H1 (cell line): ENCODE measurements around the gene ABCC4. TPM values are rescaled to one million over a fixed set of nuclear protein-coding genes. Genes with fewer than 3 reads are reported as not detected.

Experiments
- CTCF ChIA-PET: fragments of 300-600 bp; sonication (Branson Sonifier 250); formaldehyde crosslinking; loops from one replicate; lab custom pipeline; 2021; ENCODE audit not compliant: partially characterized antibody; lab: Charles Lee
- POLR2A ChIA-PET: fragments of 300-600 bp; sonication (Branson Sonifier 250); formaldehyde crosslinking; loops from one replicate; lab custom pipeline; 2021; ENCODE audit warnings: inconsistent platforms; ENCODE audit not compliant: partially characterized antibody; lab: Charles Lee
- DNase-seq, 2 experiments: peaks; one replicate each; pipeline versions ENCODE4 v3.0.0 to v3.0.0-alpha.2; 2010 to 2022; ENCODE audit warnings: low spot score in 2 of 2, low read depth in 1 of 2, mixed read lengths in 1 of 2
- FAIRE-seq: peaks from 2 replicates; lab custom pipeline; 2011; peaks lifted over from hg19 to GRCh38; lab: Jason Lieb, UNC
- H2AFZ ChIP-seq: 2 replicates; pipeline ENCODE4 v1.8.1; 2012; ENCODE audit warnings: low read length, inconsistent platforms
- H2AK5ac ChIP-seq: 2 replicates; pipeline ENCODE4 v1.6.1; 2013; ENCODE audit warnings: low read depth, low read length
- H2BK120ac ChIP-seq: replicated peaks from 2 replicates; pipeline ENCODE3; 2013; ENCODE audit warnings: low read depth, low read length, inconsistent platforms
- H2BK12ac ChIP-seq: 2 replicates; pipeline ENCODE4 v1.6.1; 2013; ENCODE audit warnings: low read depth, low read length
- H2BK15ac ChIP-seq: 2 replicates; pipeline ENCODE4 v1.6.1; 2013; ENCODE audit warnings: low read length
- H2BK20ac ChIP-seq: 2 replicates; pipeline ENCODE4 v1.6.1; 2013; ENCODE audit warnings: low read length
- H2BK5ac ChIP-seq: 2 replicates; pipeline ENCODE4 v1.6.1; 2013; ENCODE audit warnings: low read depth, low read length
- H3K14ac ChIP-seq: 2 replicates; pipeline ENCODE4 v1.6.1; 2013; ENCODE audit warnings: inconsistent platforms; ENCODE audit not compliant: insufficient read length
- H3K18ac ChIP-seq: 2 replicates; pipeline ENCODE4 v1.6.1; 2013; ENCODE audit warnings: low read length; ENCODE audit errors: extremely low read depth
- H3K23ac ChIP-seq: 2 replicates; pipeline ENCODE4 v1.6.1; 2013; ENCODE audit warnings: inconsistent platforms; ENCODE audit not compliant: insufficient read length
- H3K23me2 ChIP-seq: 2 replicates; pipeline ENCODE4 v1.6.1; 2013; ENCODE audit warnings: low read depth, low read length
- H3K27ac ChIP-seq: 2 replicates; pipeline ENCODE4 v1.6.1; 2011; ENCODE audit warnings: low read depth, low read length, inconsistent platforms
- H3K27me3 ChIP-seq, 4 experiments: replicated peaks in 1 of 4; 1 replicate in 1 of 4; 2 replicates in 3 of 4; pipeline versions ENCODE4 v1.6.1 to v1.8.1; 2011 to 2013; ENCODE audit warnings: low read length in 3 of 4, mild to moderate bottlenecking in 3 of 4, inconsistent platforms in 2 of 4, mixed read lengths in 2 of 4, moderate library complexity in 1 of 4; ENCODE audit not compliant: control insufficient read depth in 3 of 4, insufficient read depth in 3 of 4; ENCODE audit errors: extremely low read depth in 1 of 4
- H3K36me3 ChIP-seq, 4 experiments: 2 replicates each; pipeline versions ENCODE4 v1.6.1 to v1.8.1; 2011 to 2013; ENCODE audit warnings: mild to moderate bottlenecking in 4 of 4, low read length in 3 of 4, moderate library complexity in 2 of 4, control low read depth in 1 of 4, inconsistent platforms in 1 of 4; ENCODE audit not compliant: insufficient read depth in 4 of 4, control insufficient read depth in 2 of 4
- H3K4ac ChIP-seq: replicated peaks from 2 replicates; pipeline ENCODE3; 2013; ENCODE audit warnings: low read length, low read depth, mixed read lengths, inconsistent platforms; ENCODE audit not compliant: insufficient read length
- H3K4me1 ChIP-seq, 4 experiments: replicated peaks in 1 of 4; 1 replicate in 1 of 4; 2 replicates in 3 of 4; pipeline versions ENCODE4 v1.6.1 to v1.8.1; 2011 to 2013; ENCODE audit warnings: low read length in 3 of 4, inconsistent platforms in 2 of 4, mixed read lengths in 1 of 4; ENCODE audit not compliant: insufficient read depth in 4 of 4, control insufficient read depth in 3 of 4
- H3K4me2 ChIP-seq, 2 experiments: 2 replicates each; pipeline versions ENCODE4 v1.6.1 to v1.8.1; 2011 to 2013; ENCODE audit warnings: low read depth in 2 of 2, low read length in 2 of 2, control low read depth in 1 of 2, inconsistent platforms in 1 of 2, mild to moderate bottlenecking in 1 of 2; ENCODE audit not compliant: insufficient read depth in 1 of 2
- H3K4me3 ChIP-seq, 4 experiments: fragments of 200-600, 300-600 bp in 1 of 4; sonication (generic), shearing (Covaris generic), sonication (Bioruptor Twin) in 1 of 4; 2 replicates each; pipeline versions ENCODE4 v1.5.1 to v1.8.1; 2011 to 2016; ENCODE audit warnings: low read length in 4 of 4, low read depth in 3 of 4, control low read depth in 2 of 4, inconsistent platforms in 2 of 4, mild to moderate bottlenecking in 2 of 4, mixed read lengths in 1 of 4, moderate library complexity in 1 of 4; ENCODE audit not compliant: insufficient read depth in 2 of 4; ENCODE audit errors: extremely low read depth in 1 of 4
- H3K56ac ChIP-seq: replicated peaks from 2 replicates; pipeline ENCODE3; 2013; ENCODE audit warnings: low read depth, mild to moderate bottlenecking, mixed read lengths, low read length, inconsistent platforms; ENCODE audit not compliant: insufficient read length
- H3K79me1 ChIP-seq: 2 replicates; pipeline ENCODE4 v1.6.1; 2013; ENCODE audit warnings: low read depth, low read length, control low read depth
- H3K79me2 ChIP-seq, 2 experiments: 2 replicates each; pipeline versions ENCODE4 v1.6.1 to v1.8.1; 2012 to 2013; ENCODE audit warnings: low read length in 2 of 2, mild to moderate bottlenecking in 2 of 2, inconsistent platforms in 1 of 2; ENCODE audit not compliant: insufficient read depth in 2 of 2, control insufficient read depth in 1 of 2
- H3K9ac ChIP-seq, 4 experiments: replicated peaks in 1 of 4; 1 replicate in 1 of 4; 2 replicates in 3 of 4; pipeline versions ENCODE4 v1.6.1 to v1.8.1; 2011 to 2013; ENCODE audit warnings: low read depth in 3 of 4, low read length in 3 of 4, control low read depth in 2 of 4, mild to moderate bottlenecking in 2 of 4, moderate library complexity in 2 of 4, inconsistent platforms in 1 of 4; ENCODE audit errors: extremely low read depth in 1 of 4
- H3K9me3 ChIP-seq, 2 experiments: 2 replicates each; pipeline versions ENCODE4 v1.6.1 to v1.8.1; 2012 to 2013; ENCODE audit warnings: mild to moderate bottlenecking in 2 of 2, moderate library complexity in 2 of 2, control low read depth in 1 of 2, inconsistent platforms in 1 of 2, low read depth in 1 of 2, low read length in 1 of 2, mixed read lengths in 1 of 2; ENCODE audit not compliant: insufficient read depth in 2 of 2
- H4K20me1 ChIP-seq, 2 experiments: replicated peaks in 1 of 2; 2 replicates each; pipeline versions ENCODE3 to v1.8.1; 2011 to 2013; ENCODE audit warnings: inconsistent platforms in 2 of 2, low read length in 2 of 2, mild to moderate bottlenecking in 1 of 2; ENCODE audit not compliant: insufficient read depth in 2 of 2, control insufficient read depth in 1 of 2
- H4K5ac ChIP-seq: 2 replicates; pipeline ENCODE4 v1.6.1; 2013; ENCODE audit warnings: low read length, low read depth, mixed read lengths, inconsistent platforms; ENCODE audit not compliant: insufficient read length
- H4K8ac ChIP-seq: 2 replicates; pipeline ENCODE4 v1.8.0; 2013; ENCODE audit warnings: mild to moderate bottlenecking, moderate library complexity, low read length, inconsistent platforms; ENCODE audit not compliant: insufficient read depth; ENCODE audit errors: extremely low read depth
- H4K91ac ChIP-seq: replicated peaks from 2 replicates; pipeline ENCODE3; 2013; ENCODE audit warnings: low read length, mixed read lengths, inconsistent platforms; ENCODE audit not compliant: insufficient read length
- ASH2L ChIP-seq: fragments of 200-600, 300-600 bp; sonication (generic); IDR thresholded peaks from one replicate; pipeline ENCODE4 v1.7.1; 2017; ENCODE audit warnings: low read length
- BCL11A ChIP-seq, 2 experiments: IDR thresholded peaks; one replicate each; pipeline ENCODE4 v1.6.1; 2011; ENCODE audit warnings: low read depth in 2 of 2, low read length in 2 of 2, mild to moderate bottlenecking in 2 of 2
- CHD2 ChIP-seq: IDR thresholded peaks from 2 replicates; pipeline ENCODE4 v1.6.1; 2012; ENCODE audit warnings: low read length, improper control_type of control experiment
- EZH2 ChIP-seq: fragments of 200-600 bp; sonication (generic); IDR thresholded peaks from 2 replicates; pipeline ENCODE4 v1.7.1; 2012; ENCODE audit warnings: low read depth, mild to moderate bottlenecking, moderate library complexity, low read length, inconsistent platforms; ENCODE audit not compliant: severe bottlenecking
- KDM1A ChIP-seq: fragments of 200-600, 300-600 bp; sonication (generic); IDR thresholded peaks from 2 replicates; pipeline ENCODE4 v1.7.1; 2016; ENCODE audit warnings: mild to moderate bottlenecking, low read length, borderline replicate concordance
- RNF2 ChIP-seq: fragments of 200-900, 300-1000 bp; sonication (generic); IDR thresholded peaks from 2 replicates; pipeline ENCODE4 v1.7.1; 2016; ENCODE audit warnings: borderline replicate concordance, low read depth, mild to moderate bottlenecking, antibody characterized with exemption, low read length; ENCODE audit not compliant: poor library complexity, severe bottlenecking; ENCODE audit errors: missing control alignments
- SP4 ChIP-seq: IDR thresholded peaks from 2 replicates; pipeline ENCODE4 v1.6.1; 2012; ENCODE audit warnings: low read length, inconsistent platforms
- WGBS, 2 experiments: shearing (Covaris generic) in 1 of 2; methylation state at CpG; one replicate each; pipeline versions ENCODE4 v1.1.6 to v1.1.7; 2013 to 2015; ENCODE audit warnings: low lambda C conversion rate in 2 of 2, mixed read lengths in 2 of 2, inconsistent platforms in 1 of 2, low coverage in 1 of 2, missing lambda C conversion rate in 1 of 2; ENCODE audit not compliant: insufficient replicate concordance in 2 of 2, insufficient coverage in 1 of 2, insufficient read length in 1 of 2; ENCODE audit errors: extremely low coverage in 1 of 2, missing lambda C conversion rate in 1 of 2; 5-methylcytosine and 5-hydroxymethylcytosine counted together
- polyA plus RNA-seq, 7 experiments: library from polyadenylated mRNA; depleted of rRNA in 3 of 7; stranded (reverse) in 5 of 7; unstranded in 2 of 7; fragments of >200 nt in 5 of 7; fragments of 200-250 nt in 2 of 7; gene quantifications; 1 replicate in 5 of 7; 2 replicates in 1 of 7; 4 replicates in 1 of 7; pipeline versions ENCODE4 v1.2.1 to v1.2.3, GENCODE V29; 2011 to 2013; ENCODE audit warnings: missing spikeins in 2 of 7, mixed read lengths in 2 of 7
- total RNA-seq: library from RNA; stranded (reverse); fragmentation: NEBNext Ultra II Directional; extraction: Animal tissue kit (Norgen Biotek cat#: 25700); gene quantifications from 2 replicates; pipeline ENCODE4 v1.2.1, GENCODE V29; 2021

ABCC4 gene
- total and polyA plus RNA-seq, 2 of the 8 experiments (the other 6 are each of a cell fraction or from before 2014, with no cell fraction given) = 4.0 to 14.1 TPM

DNA sequence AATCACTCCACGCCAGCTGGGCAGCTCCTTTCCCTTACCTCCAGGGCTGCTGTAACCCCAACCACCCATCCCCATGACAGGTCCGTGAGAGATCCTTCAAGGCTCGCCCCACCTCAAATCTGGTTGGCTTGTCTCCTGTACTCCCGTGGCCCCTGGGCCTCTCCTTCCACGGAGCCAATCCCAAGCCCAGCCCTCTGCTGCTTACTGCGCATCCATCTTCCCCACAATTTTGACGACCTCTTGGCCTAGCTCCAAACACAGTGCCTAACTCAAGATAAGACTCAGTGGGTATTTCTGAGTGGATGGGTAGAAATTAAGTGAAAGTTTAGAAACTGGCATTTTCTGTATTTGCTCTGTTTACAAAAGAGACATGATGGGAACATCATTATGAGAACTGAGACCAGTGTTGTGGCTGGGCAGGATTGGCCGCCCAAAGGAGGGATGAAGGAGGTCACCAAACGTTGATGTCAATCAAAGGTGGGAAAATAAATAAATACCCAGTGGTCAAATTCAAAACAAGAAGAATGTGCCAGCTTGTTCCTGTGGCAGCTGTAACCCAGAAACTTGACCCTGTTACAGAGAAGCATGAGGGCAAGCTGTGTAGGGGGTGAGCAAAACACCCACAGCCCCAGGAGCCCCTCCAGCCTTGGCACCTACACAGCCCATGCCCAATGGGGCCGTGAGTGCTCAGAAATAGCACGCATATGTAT is 162.2 kb downstream of the ABCC4 start:
- WGBS, 2 experiments = 89% methylated on average over 11 of the region's 11 CpGs; no CpG with 5 or more reads in 1 of the 2 experiments
- Histone ChIP-seq H3K4ac (no peak overlapping the region), H2BK15ac (no peak overlapping the region), H3K27ac (no peak overlapping the region; the same call in 1 of the 2 replicates), H2AFZ (no peak overlapping the region), H3K9me3 (no peaks in the 10 kb centered on the region), H3K18ac (no peak overlapping the region), H3K79me1 (no peaks in the 10 kb centered on the region), H2BK12ac (no peak overlapping the region), H3K56ac (no peak overlapping the region), H2BK5ac (no peak overlapping the region), H3K4me1 (no peaks in the 10 kb centered on the region), H4K91ac (no peak overlapping the region), H2BK120ac (no peak overlapping the region), H2AK5ac (no peak overlapping the region), H3K23ac (no peak overlapping the region), H4K8ac (no peak overlapping the region), H3K27me3 (no peaks in the 10 kb centered on the region), H3K36me3 (no peaks in the 10 kb centered on the region), H3K23me2 (no peaks in the 10 kb centered on the region), H4K5ac (no peak overlapping the region), H4K20me1 (no peaks in the 10 kb centered on the region), H3K4me3 (no peak overlapping the region), H3K4me2 (no peak overlapping the region), H2BK20ac (no peak overlapping the region), H3K9ac (no peak overlapping the region), H3K79me2 (no peaks in the 10 kb centered on the region), H3K14ac (no peak overlapping the region)
- FAIRE-seq (no peak), DNase-seq (no peak)
- ChIA-PET POLR2A (interaction anchor here (0.7 kb wide), 1 partner anchor 121 kb away, joined by 3 read pairs; no protein-coding TSS in a partner anchor), CTCF (no interaction called here)
- TF ChIP-seq SP4 (no peak), RNF2 (no peak), EZH2 (no peak), ASH2L (no peak), CHD2 (no peak), KDM1A (no peak), BCL11A (IDR thresholded peaks at IDR 0.05; ENCODE audit: low read depth in 2 of 2, low read length in 2 of 2) (no peak)
